GM13977 (cell line): Measurements from ENCODE around the gene BRI3.

Experiments used
- DNase-seq: peaks from one replicate; pipeline ENCODE4 v3.0.0; 2012; ENCODE audit warnings: low spot score
- CTCF ChIP-seq: IDR thresholded peaks from 2 replicates; pipeline ENCODE4 v1.5.1; 2012; ENCODE audit warnings: mild to moderate bottlenecking, control low read depth; ENCODE audit not compliant: insufficient read depth; ENCODE audit errors: extremely low read depth, missing control alignments
- in situ Hi-C: fragments of 300-500 bp; cut with MboI; formaldehyde crosslinking; loops from one replicate; pipeline ENCODE4 v1.12.0; 2022; ENCODE audit warnings: low sequenced_read_pairs, low pct_unique_long_range_greater_than_20kb, mixed read lengths, inconsistent platforms; ENCODE audit not compliant: unreplicated experiment

BRI3 gene

GRCh38 chr7:98317366-98318040 lies 36.0 kb downstream of the BRI3 start:
- in situ Hi-C loops = loop anchor here (10.0 to 25.0 kb wide), 2 partner anchors 97 to 545 kb away; partner anchors contain the start of gene TMEM130
- no peak for DNase-seq
- no peak for TF ChIP-seq CTCF

- no peak for TF ChIP-seq CTCF
- no peak for DNase-seq
- in situ Hi-C loops = loop anchor here (10.0 to 25.0 kb wide), 2 partner anchors 96 to 543 kb away; partner anchors contain the start of gene TMEM130
These were observed 37.7 kb downstream of the BRI3 start for GRCh38 chr7:98319176-98319575.

GRCh38 chr7:98321301-98321700 lies 39.8 kb downstream of the BRI3 start:
- no peak for DNase-seq
- in situ Hi-C loops = loop anchor here (25.0 kb wide), 1 partner anchor 541 kb away; the partner anchor contains the start of gene TMEM130
- TF ChIP-seq CTCF = no peak

GRCh38 chr7:98322331-98323270 lies 41.1 kb downstream of the BRI3 start:
- TF ChIP-seq CTCF = no peak
- in situ Hi-C loops = loop anchor here (25.0 kb wide), 1 partner anchor 540 kb away; the partner anchor contains the start of gene TMEM130
- no peak for DNase-seq

- no peak for TF ChIP-seq CTCF
- no peak for DNase-seq
- in situ Hi-C loops = loop anchor here (25.0 kb wide), 1 partner anchor 539 kb away; the partner anchor contains the start of gene TMEM130
These were observed 42.3 kb downstream of the BRI3 start for GRCh38 chr7:98323597-98324322.

- DNase-seq = no peak
- in situ Hi-C loops = loop anchor here (25.0 kb wide), 1 partner anchor 538 kb away; the partner anchor contains the start of gene TMEM130
- TF ChIP-seq CTCF = no peak
These were observed 43.3 kb downstream of the BRI3 start for GRCh38 chr7:98324782-98325181.
